Thoracic aorta (tissue), 2 donors: ENCODE measurements around the gene SOHLH1. TPM values are rescaled to one million over a fixed set of nuclear protein-coding genes. Genes with fewer than 3 reads are reported as not detected.

Experiments
- ATAC-seq: fragments of 150-250 bp; one replicate; pipeline ENCODE4 v1.8.0; 2017; ENCODE audit warnings: low read depth; ENCODE audit not compliant: insufficient number of reproducible peaks, low FRiP score
- DNase-seq: peaks from one replicate; pipeline ENCODE4 v3.0.0-alpha.2; 2020; ENCODE audit warnings: low spot score
- H3K27ac ChIP-seq, 2 donors: fragments of 200-600 bp; sonication (generic); 1 replicate in 1 of 2; 2 replicates in 1 of 2; pipeline ENCODE4 v1.5.1; 2016; ENCODE audit warnings: mild to moderate bottlenecking in 2 of 2, moderate library complexity in 2 of 2
- H3K27me3 ChIP-seq: fragments of 200-600 bp; sonication (generic); replicated peaks from 2 replicates; pipeline ENCODE4 v1.6.0; 2016; ENCODE audit warnings: mild to moderate bottlenecking; ENCODE audit not compliant: insufficient read depth
- H3K36me3 ChIP-seq: fragments of 200-600 bp; sonication (generic); one replicate; pipeline ENCODE4 v1.5.1; 2016
- H3K4me1 ChIP-seq, 2 donors: fragments of 200-600 bp; sonication (generic); 1 replicate in 1 of 2; 2 replicates in 1 of 2; pipeline versions ENCODE4 v1.5.1 to v1.6.0; 2016; ENCODE audit warnings: low read depth in 2 of 2, mild to moderate bottlenecking in 1 of 2; ENCODE audit not compliant: control insufficient read depth in 1 of 2
- H3K4me3 ChIP-seq: fragments of 200-600 bp; sonication (generic); 2 replicates; pipeline ENCODE4 v1.5.1; 2016; ENCODE audit warnings: mild to moderate bottlenecking
- H3K9me3 ChIP-seq: fragments of 200-600 bp; sonication (generic); 2 replicates; pipeline ENCODE4 v1.5.1; 2016
- CTCF ChIP-seq: fragments of 200-600 bp; sonication (generic); IDR thresholded peaks from one replicate; pipeline ENCODE4 v1.5.1; 2019; ENCODE audit warnings: antibody characterized with exemption
- total RNA-seq, 2 donors: library from RNA; depleted of rRNA; stranded (reverse); fragments of >200 nt; gene quantifications; one replicate each; pipeline versions ENCODE4 v1.1.0 to v1.2.3, GENCODE V29; 2016

SOHLH1 gene
- total RNA-seq, 2 donors from 2014 or later: not detected

GRCh38 chr9:135728436-135729110 is 29.3 kb upstream of the SOHLH1 start:
- H3K4me3 ChIP-seq: no peak overlapping the region
- TF ChIP-seq CTCF: no peak
- H3K36me3 ChIP-seq: no peaks in the 10 kb centered on the region
- DNase-seq (no peak), ATAC-seq (no peak)
- no peak overlapping the region for H3K27ac ChIP-seq
- no peaks in the 10 kb centered on the region for H3K27me3 ChIP-seq
- H3K9me3 ChIP-seq: no peaks in the 10 kb centered on the region
- H3K4me1 ChIP-seq: no peaks in the 10 kb centered on the region

GRCh38 chr9:135727257-135727875 is 28.1 kb upstream of the SOHLH1 start:
- no peaks in the 10 kb centered on the region for H3K4me1 ChIP-seq
- DNase-seq (no peak), ATAC-seq (no peak)
- TF ChIP-seq CTCF: no peak
- H3K9me3 ChIP-seq: no peaks in the 10 kb centered on the region
- H3K27me3 ChIP-seq: no peaks in the 10 kb centered on the region
- H3K27ac ChIP-seq: no peak overlapping the region
- H3K36me3 ChIP-seq: no peaks in the 10 kb centered on the region
- no peak overlapping the region for H3K4me3 ChIP-seq

- Histone ChIP-seq H3K4me1 (no peaks in the 10 kb centered on the region), H3K27me3 (no peaks in the 10 kb centered on the region), H3K27ac (no peak overlapping the region), H3K36me3 (no peaks in the 10 kb centered on the region), H3K4me3 (no peak overlapping the region), H3K9me3 (no peaks in the 10 kb centered on the region)
- ATAC-seq (no peak), DNase-seq (no peak)
- TF ChIP-seq CTCF: no peak
Observed at GRCh38 chr9:135726138-135726853, 27.0 kb upstream of the SOHLH1 start.

- Histone ChIP-seq H3K27me3 (no peaks in the 10 kb centered on the region), H3K27ac (no peak overlapping the region), H3K4me1 (no peaks in the 10 kb centered on the region), H3K9me3 (no peaks in the 10 kb centered on the region), H3K36me3 (no peaks in the 10 kb centered on the region), H3K4me3 (no peak overlapping the region)
- ATAC-seq: no peak
- TF ChIP-seq CTCF: no peak
- DNase-seq: no peak
Observed at GRCh38 chr9:135724186-135724787, 25.0 kb upstream of the SOHLH1 start.

- H3K36me3 ChIP-seq: no peaks in the 10 kb centered on the region
- no peak overlapping the region for H3K27ac ChIP-seq
- TF ChIP-seq CTCF: no peak
- H3K4me1 ChIP-seq: no peaks in the 10 kb centered on the region
- no peak for DNase-seq
- no peaks in the 10 kb centered on the region for H3K9me3 ChIP-seq
- H3K27me3 ChIP-seq: no peaks in the 10 kb centered on the region
- no peak for ATAC-seq
- H3K4me3 ChIP-seq: no peak overlapping the region
Observed at GRCh38 chr9:135722365-135722764, 23.1 kb upstream of the SOHLH1 start.
